ENCODE results near the gene CFLAR.

The CFLAR gene

GRCh38 chr2:201185863-201186262 is 69.9 kb downstream of the CFLAR start:
- Histone ChIP-seq H3K9me3 (ENCODE audit: insufficient read depth, low read length) (no peaks in the 10 kb centered on the region), H3K27me3 (ENCODE audit: low read length) (no peaks in the 10 kb centered on the region), H3K4me2 (ENCODE audit: low read depth, low read length, poor library complexity, severe bottlenecking) (no peak overlapping the region), H2AFZ (ENCODE audit: low read depth, low read length, severe bottlenecking) (no peak overlapping the region), H3K79me2 (ENCODE audit: insufficient read depth, low read length) (no peaks in the 10 kb centered on the region), H3K27ac (ENCODE audit: low read depth, low read length) (no peak overlapping the region), H3F3A (ENCODE audit: insufficient read depth) (no peaks in the 10 kb centered on the region), H3K36me3 (ENCODE audit: low read length) (no peaks in the 10 kb centered on the region), H3K4me3 (ENCODE audit: insufficient read depth, low read length, poor library complexity, severe bottlenecking) (no peak overlapping the region), H4K20me1 (ENCODE audit: low read depth, low read length) (no peaks in the 10 kb centered on the region), H3K9ac (ENCODE audit: low read length) (no peak overlapping the region), H3K9me2 (replicated peaks; ENCODE audit: insufficient read depth, low read length) (no peaks in the 10 kb centered on the region)
- no peak for TF ChIP-seq CTCF (IDR thresholded peaks at IDR 0.05; ENCODE audit: insufficient read depth, low read length, poor library complexity, severe bottlenecking)
- TF ChIP-seq EZH2phosphoT487 (conservative IDR thresholded peaks at IDR 0.05; ENCODE audit: low read length): no peak

- no peak overlapping the region for H3K4me2 ChIP-seq (ENCODE audit: low read depth, low read length, poor library complexity, severe bottlenecking)
- no peak overlapping the region for H2AFZ ChIP-seq (ENCODE audit: low read depth, low read length, severe bottlenecking)
- TF ChIP-seq CTCF (IDR thresholded peaks at IDR 0.05; ENCODE audit: insufficient read depth, low read length, poor library complexity, severe bottlenecking) (no peak), EZH2phosphoT487 (conservative IDR thresholded peaks at IDR 0.05; ENCODE audit: low read length) (no peak)
- H3K9ac ChIP-seq (ENCODE audit: low read length): no peak overlapping the region
- no peaks in the 10 kb centered on the region for H3K27me3 ChIP-seq (ENCODE audit: low read length)
- H3K4me3 ChIP-seq (ENCODE audit: insufficient read depth, low read length, poor library complexity, severe bottlenecking): no peak overlapping the region
- H3K36me3 ChIP-seq (ENCODE audit: low read length): no peaks in the 10 kb centered on the region
- H3K79me2 ChIP-seq (ENCODE audit: insufficient read depth, low read length): no peaks in the 10 kb centered on the region
- no peaks in the 10 kb centered on the region for H3F3A ChIP-seq (ENCODE audit: insufficient read depth)
- no peak overlapping the region for H3K27ac ChIP-seq (ENCODE audit: low read depth, low read length)
- no peaks in the 10 kb centered on the region for H4K20me1 ChIP-seq (ENCODE audit: low read depth, low read length)
- no peaks in the 10 kb centered on the region for H3K9me3 ChIP-seq (ENCODE audit: insufficient read depth, low read length)
- H3K9me2 ChIP-seq (replicated peaks; ENCODE audit: insufficient read depth, low read length): no peaks in the 10 kb centered on the region
These were observed 71.0 kb downstream of the CFLAR start for GRCh38 chr2:201186982-201187381.

GRCh38 chr2:201188449-201188848 is 72.5 kb downstream of the CFLAR start:
- H2AFZ ChIP-seq (ENCODE audit: low read depth, low read length, severe bottlenecking): no peak overlapping the region
- no peaks in the 10 kb centered on the region for H3K27me3 ChIP-seq (ENCODE audit: low read length)
- H3K9me2 ChIP-seq (replicated peaks; ENCODE audit: insufficient read depth, low read length): no peaks in the 10 kb centered on the region
- H3K79me2 ChIP-seq (ENCODE audit: insufficient read depth, low read length): no peaks in the 10 kb centered on the region
- no peaks in the 10 kb centered on the region for H3K36me3 ChIP-seq (ENCODE audit: low read length)
- no peaks in the 10 kb centered on the region for H4K20me1 ChIP-seq (ENCODE audit: low read depth, low read length)
- no peak overlapping the region for H3K9ac ChIP-seq (ENCODE audit: low read length)
- H3F3A ChIP-seq (ENCODE audit: insufficient read depth): no peaks in the 10 kb centered on the region
- no peaks in the 10 kb centered on the region for H3K9me3 ChIP-seq (ENCODE audit: insufficient read depth, low read length)
- H3K4me3 ChIP-seq (ENCODE audit: insufficient read depth, low read length, poor library complexity, severe bottlenecking): no peak overlapping the region
- H3K4me2 ChIP-seq (ENCODE audit: low read depth, low read length, poor library complexity, severe bottlenecking): no peak overlapping the region
- no peak for TF ChIP-seq CTCF (IDR thresholded peaks at IDR 0.05; ENCODE audit: insufficient read depth, low read length, poor library complexity, severe bottlenecking)
- no peak for TF ChIP-seq EZH2phosphoT487 (conservative IDR thresholded peaks at IDR 0.05; ENCODE audit: low read length)
- no peak overlapping the region for H3K27ac ChIP-seq (ENCODE audit: low read depth, low read length)
